Right forelimb (tissue), 1 donor: ENCODE measurements around the gene PRPS1.
"Not testable (repeated sequence)": the region's sequence is repeated elsewhere in the genome, so short reads cannot be mapped to it uniquely, and the experiment has no call there.

Experiments
- DNase-seq: peaks from one replicate; pipeline ENCODE4 v3.0.0-alpha.2; 2018

Gene PRPS1

DNA sequence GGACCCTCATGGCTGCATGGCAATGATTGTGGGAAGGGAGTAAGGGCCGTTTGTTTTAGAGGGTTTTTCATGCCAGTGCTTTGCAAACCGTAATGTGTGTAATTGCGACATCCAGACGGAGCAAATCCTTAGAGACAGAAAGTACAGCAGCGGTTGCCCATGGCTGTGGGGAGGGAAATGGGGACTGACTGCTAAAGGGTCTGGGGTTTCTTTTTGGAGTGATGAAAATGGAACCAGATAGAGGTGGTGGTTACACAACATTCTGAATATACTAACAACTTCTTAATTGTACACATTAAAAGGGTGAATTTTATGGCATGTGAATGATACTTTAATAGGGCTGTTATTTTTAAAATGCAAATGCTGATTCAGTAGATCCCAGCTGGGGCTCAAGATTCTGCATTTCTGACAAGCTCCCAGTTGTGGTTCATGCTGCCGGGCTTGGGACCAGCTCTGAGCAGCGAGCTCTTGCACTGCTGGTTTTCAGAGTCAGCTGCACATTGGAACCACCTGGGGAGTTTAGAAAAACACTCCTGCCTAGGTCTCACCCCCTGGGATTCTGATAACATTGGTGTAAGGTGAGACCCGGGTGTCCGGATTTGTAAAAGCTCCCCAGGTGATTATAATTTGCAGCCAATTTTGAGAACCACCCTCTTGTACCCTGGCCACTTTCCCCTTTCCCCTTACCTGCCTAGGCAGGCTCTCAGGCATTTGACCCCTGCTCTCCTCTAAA, 47.7 kb downstream of the PRPS1 start:
- DNase-seq: no peak

- peak; percentile 77 for DNase-seq
Measured at GRCh38 chrX:107676559-107677378, 48.5 kb downstream of the PRPS1 start.

GRCh38 chrX:107677501-107677901, 49.2 kb downstream of the PRPS1 start:
- DNase-seq: no peak

GRCh38 chrX:107677909-107678308, 49.6 kb downstream of the PRPS1 start:
- DNase-seq: no peak

GRCh38 chrX:107678957-107679740, 50.8 kb downstream of the PRPS1 start:
- DNase-seq: no peak

DNA sequence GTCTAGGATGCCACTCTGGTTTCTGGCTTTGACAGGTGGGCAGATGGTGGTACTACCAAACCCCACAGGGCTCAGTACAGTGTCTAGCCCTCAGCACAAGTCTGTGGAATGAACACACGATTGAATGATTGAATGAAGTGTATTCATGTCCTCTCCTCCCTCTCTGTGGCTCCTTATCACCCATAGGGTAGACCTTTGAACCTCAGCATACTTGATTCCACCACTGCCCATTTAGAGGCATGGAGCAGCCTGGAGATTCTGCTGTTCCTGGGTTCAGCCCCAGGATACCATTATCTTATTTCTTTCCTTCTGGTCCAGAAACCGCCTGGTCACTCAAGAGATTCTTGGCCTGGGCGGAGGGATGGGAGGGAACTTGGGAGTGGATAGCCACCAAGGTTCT, 53.9 kb downstream of the PRPS1 start:
- no peak for DNase-seq

- DNase-seq: no peak
Measured at GRCh38 chrX:107683124-107683895, 55.0 kb downstream of the PRPS1 start.

DNA sequence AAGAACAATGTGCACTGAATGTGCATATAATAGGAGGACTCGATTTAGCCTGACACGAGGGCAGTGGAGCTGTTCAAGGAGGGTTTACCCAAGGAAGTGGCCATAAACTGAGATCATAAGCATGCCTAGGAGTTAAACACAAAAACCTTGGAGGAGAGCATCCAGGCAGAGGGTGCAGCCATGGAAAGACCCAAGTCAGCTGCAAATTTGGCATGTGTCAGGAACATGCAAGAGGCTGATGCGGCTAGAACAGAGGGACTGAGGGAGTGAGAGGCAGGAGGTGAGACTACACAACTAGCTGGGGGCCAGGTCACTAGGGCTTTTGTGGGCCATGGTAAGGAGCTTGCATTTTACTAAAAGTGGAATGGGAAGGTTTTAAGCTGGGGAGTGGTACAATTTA, 55.6 kb downstream of the PRPS1 start:
- DNase-seq: no peak

GRCh38 chrX:107684956-107685385, 56.7 kb downstream of the PRPS1 start:
- peak; percentile 54 for DNase-seq

GRCh38 chrX:107685586-107685985, 57.3 kb downstream of the PRPS1 start:
- not testable (repeated sequence) for DNase-seq

DNA sequence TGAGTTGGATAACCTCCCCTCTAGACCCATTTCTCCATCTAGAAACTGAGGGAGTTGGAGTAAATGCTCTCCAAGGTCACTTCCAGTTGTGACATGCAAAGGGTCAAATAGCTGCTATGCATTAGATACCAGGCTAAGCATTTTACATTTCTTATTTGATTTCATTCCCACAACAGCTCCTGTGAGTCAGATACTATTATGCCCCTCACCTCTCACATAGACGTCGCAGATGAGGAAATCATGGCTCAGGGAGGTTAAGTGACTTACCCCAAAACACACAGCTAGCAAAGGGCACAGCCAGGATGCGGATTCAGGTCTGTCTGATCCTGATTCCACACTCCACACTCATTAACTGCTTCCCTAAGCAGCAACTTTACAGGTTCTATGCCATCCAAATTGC, 57.7 kb downstream of the PRPS1 start:
- no peak for DNase-seq

GRCh38 chrX:107686792-107687191, 58.5 kb downstream of the PRPS1 start:
- no peak for DNase-seq

DNA sequence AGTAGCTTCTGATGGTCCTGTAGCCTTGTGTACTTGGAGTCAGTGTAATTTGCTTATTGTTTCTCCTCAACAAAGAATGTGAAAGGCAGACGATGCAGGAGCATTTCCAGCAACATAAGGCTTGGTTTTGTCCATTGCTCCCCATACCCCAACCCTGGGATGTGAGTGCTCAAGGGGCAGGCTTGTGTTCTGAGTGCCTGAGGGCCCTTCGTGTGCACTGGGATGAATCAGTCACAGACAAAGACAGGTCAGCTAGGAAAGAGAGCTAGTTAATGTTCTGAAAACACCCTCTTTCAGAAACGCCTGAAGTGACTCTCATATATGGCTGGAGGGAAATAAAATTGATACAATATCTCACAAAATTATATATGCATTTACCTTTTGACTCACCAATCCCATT, 59.1 kb downstream of the PRPS1 start:
- no peak for DNase-seq

DNA sequence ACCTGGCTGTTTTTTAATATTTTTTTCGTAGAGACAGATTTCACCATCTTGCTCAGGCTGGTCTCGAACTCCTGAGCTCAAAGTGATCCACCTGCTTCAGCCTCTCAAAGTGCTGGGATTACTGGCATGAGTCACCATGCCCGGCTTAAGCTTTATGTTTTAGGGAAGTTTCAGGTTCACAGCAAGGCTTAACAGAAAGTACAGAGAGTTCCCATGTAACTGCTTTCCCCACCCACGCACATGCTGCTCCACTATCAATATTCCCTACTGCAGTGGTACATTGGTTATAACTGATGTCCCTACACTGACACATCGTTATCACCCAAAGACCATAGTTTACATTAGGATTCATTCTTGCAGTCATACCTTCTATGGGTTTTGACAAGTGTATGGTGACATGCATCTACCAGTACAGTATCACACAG, 62.7 kb downstream of the PRPS1 start:
- no peak for DNase-seq

DNA sequence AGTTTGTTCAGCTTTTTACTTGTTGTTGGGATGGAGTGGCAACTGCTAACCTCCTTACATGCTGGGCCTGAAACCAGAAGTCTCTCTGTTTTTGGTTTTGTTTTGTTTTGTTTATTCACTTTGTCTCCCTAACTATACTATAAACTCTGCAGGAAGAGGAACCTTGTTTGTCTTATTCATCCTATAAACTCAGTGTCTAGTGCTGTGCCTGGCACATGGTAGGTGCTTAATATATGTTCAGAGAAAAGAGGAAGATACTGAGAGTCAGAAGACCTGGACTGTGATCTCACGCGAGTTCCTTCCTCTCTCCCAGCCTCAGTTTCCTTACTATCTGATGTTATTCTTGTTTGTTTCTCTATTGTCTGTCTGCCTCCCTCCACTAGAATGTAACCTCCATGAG, 71.3 kb downstream of the PRPS1 start:
- DNase-seq: no peak

DNA sequence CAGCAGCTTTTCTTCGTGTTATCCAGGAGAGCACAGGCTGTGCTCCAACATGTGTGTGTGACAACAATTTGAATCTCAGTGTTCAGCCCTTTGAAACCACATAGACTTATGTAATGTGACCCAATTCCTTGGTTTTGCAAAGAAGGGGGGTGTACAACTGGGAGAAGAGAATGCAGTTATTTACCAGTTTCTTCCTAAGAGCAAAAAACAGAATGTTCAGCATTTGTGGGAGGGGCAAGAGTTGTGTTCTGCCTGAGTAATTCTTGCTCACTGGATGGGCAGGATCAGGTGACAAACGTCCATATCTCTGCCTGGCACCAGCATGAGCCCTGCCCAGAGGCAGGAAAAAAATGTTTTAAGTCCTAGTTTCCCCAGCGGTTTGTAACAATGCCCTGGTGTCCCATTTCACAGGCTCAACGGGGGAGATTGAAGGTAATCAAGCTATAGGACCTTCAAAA, 72.0 kb downstream of the PRPS1 start:
- no peak for DNase-seq
